ENCODE data around the gene GABRA4. TPM values are rescaled to one million over a fixed set of nuclear protein-coding genes. Genes with fewer than 3 reads are reported as not detected.
A peak's percentile ranks its signal among the peaks of the same experiment; 100 is the strongest.

The GABRA4 gene
- total and polyA plus RNA-seq, 10 donors = under 0.01 to 0.10 (median 0.04) TPM; not detected in 6

- intact Hi-C loops (cut with DNase I; ENCODE audit: low total_unique reads) = no loop called here
Observed at GRCh38 chr4:47031751-47032404, 38.5 kb upstream of the GABRA4 start.

DNA sequence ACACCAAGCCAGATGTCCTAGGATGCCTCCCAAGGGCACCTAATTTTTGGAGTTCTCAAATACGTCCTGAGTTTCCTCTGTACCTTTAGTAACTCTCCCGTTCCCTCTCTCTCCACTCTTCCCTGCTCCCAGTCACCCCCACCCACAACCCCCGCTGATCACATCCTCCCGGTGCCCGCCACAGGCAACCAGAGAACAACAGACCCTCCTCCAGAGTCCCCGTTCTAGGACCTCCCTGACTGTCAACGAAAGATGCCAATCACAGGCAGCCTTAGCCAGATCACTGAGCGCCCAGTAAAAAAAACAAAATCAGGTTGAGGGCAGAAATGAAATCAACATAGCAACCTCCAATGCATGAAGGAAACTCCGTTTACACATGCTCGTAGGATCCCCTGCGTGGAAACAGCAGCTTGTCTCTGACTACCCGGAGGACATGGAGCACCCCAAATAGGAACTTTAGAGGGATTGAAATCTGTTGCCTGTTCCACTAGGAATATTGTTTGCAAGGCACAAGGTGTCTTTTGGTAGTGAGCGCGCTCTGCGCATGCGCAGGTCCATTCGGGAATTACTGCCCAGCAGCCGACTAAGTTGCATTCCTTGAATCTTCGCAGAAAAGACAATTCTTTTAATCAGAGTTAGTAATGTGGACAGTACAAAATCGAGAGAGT, 37.8 kb upstream of the GABRA4 start, which contains the start of gene GABRB1:
TSS of gene GABRB1 (plus strand) at position 557 of the 668 bp plus-strand sequence.
- no peaks in the 10 kb centered on the region for H3K36me3 ChIP-seq
- H3K4me1 ChIP-seq = peaks cover 0 to 23% (median 16%) of the 10 kb centered on the region in 6 donors
- no peaks in the 10 kb centered on the region for H3K9me3 ChIP-seq
- DNase-seq = no peak
- H3K27ac ChIP-seq = no peak within 1 kb of the TSS
- TF ChIP-seq POLR2A (IDR thresholded peaks at IDR 0.05) (no peak), CTCF (IDR thresholded peaks at IDR 0.05 in 8 of 11, conservative IDR thresholded peaks at IDR 0.05 in 3 of 11) (no peak), POLR2AphosphoS5 (IDR thresholded peaks at IDR 0.05) (no peak)
- intact Hi-C loops (cut with DNase I; ENCODE audit: low total_unique reads) = no loop called here
- peak within 1 kb of the TSS; percentile 18 to 66 (median 32) for H3K4me3 ChIP-seq
- 6 to 14% (median 7%) methylated on average over 20 of the region's 20 CpGs for WGBS, 5 donors
- H3K27me3 ChIP-seq (replicated peaks in 1 of 7) = peaks cover 0 to 53% (median 28%) of the 10 kb centered on the region in 7 donors

More at GRCh38 chr4:47031751-47032404, 38.5 kb upstream of the GABRA4 start:
- peak overlapping the region; percentile 18 to 66 (median 32) for H3K4me3 ChIP-seq
- DNase-seq = no peak
- no peaks in the 10 kb centered on the region for H3K36me3 ChIP-seq
- no peaks in the 10 kb centered on the region for H3K9me3 ChIP-seq
- 1 to 4% (median 2%) methylated on average over 18 to 19 of the region's 19 CpGs for WGBS, 5 donors
- TF ChIP-seq POLR2AphosphoS5 (IDR thresholded peaks at IDR 0.05) (no peak), CTCF (IDR thresholded peaks at IDR 0.05 in 8 of 11, conservative IDR thresholded peaks at IDR 0.05 in 3 of 11) (no peak), POLR2A (IDR thresholded peaks at IDR 0.05) (no peak)
- H3K4me1 ChIP-seq = peaks cover 0 to 23% (median 16%) of the 10 kb centered on the region in 6 donors
- H3K27me3 ChIP-seq (replicated peaks in 1 of 7) = peaks cover 0 to 53% (median 28%) of the 10 kb centered on the region in 7 donors
- no peak overlapping the region for H3K27ac ChIP-seq

DNA sequence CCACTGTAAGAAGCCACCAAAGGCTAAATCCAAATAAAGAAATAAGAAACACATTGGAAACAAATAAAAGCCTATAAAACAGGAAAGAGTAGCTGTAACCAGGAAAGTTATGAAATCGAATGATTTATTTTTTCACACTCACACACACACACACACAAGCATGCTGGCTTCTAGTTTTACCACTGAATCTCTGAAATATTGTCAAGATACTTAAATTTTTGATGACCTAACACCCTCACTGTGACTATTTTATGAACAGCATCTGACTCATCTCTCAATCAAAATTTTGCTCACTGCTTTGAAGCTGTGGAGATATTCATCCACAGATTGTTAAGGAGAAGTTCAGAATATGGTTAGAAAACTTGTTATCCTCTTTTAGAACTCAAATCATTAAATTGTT, 24.1 kb upstream of the GABRA4 start:
- 55 to 75% (median 70%) methylated on average over 1 of the region's 1 CpG for whole genome bisulfite sequencing, 5 donors
- Histone ChIP-seq H3K4me1 (no peaks in the 10 kb centered on the region), H3K36me3 (no peaks in the 10 kb centered on the region), H3K4me3 (no peak overlapping the region), H3K27me3 (replicated peaks in 1 of 7) (no peaks in the 10 kb centered on the region), H3K27ac (no peak overlapping the region), H3K9me3 (no peaks in the 10 kb centered on the region)
- intact Hi-C loops (cut with DNase I; ENCODE audit: low total_unique reads) = no loop called here
- no peak for DNase-seq
- TF ChIP-seq POLR2AphosphoS5 (IDR thresholded peaks at IDR 0.05) = no peak
- no peak for TF ChIP-seq CTCF (IDR thresholded peaks at IDR 0.05 in 8 of 11, conservative IDR thresholded peaks at IDR 0.05 in 3 of 11)
- no peak for TF ChIP-seq POLR2A (IDR thresholded peaks at IDR 0.05)

DNA sequence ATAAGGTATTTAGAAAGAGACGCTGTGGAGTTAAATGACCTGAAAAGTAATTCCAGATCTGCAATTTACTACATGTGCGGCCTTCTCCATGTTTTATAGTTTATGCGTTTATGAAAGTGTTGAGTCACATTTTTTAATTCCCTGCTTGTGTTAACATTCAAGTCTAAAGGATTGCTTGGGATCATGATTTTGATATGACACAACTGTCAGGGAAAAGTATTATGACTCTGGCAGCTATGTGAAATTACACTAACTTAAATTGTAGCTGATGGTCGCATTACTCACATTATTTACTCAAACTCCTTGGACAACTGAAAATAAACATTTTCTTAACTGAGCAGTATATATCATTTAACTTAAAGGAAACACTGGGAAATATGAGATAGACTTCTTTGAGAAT, 23.7 kb upstream of the GABRA4 start:
- DNase-seq = no peak
- Histone ChIP-seq H3K9me3 (no peaks in the 10 kb centered on the region), H3K27ac (no peak overlapping the region), H3K27me3 (replicated peaks in 1 of 7) (no peaks in the 10 kb centered on the region), H3K4me1 (no peaks in the 10 kb centered on the region), H3K36me3 (no peaks in the 10 kb centered on the region), H3K4me3 (no peak overlapping the region)
- 71 to 91% (median 87%) methylated on average over 4 of the region's 4 CpGs for WGBS, 5 donors
- no peak for TF ChIP-seq CTCF (IDR thresholded peaks at IDR 0.05 in 8 of 11, conservative IDR thresholded peaks at IDR 0.05 in 3 of 11)
- TF ChIP-seq POLR2A (IDR thresholded peaks at IDR 0.05) = no peak
- no peak for TF ChIP-seq POLR2AphosphoS5 (IDR thresholded peaks at IDR 0.05)
- intact Hi-C loops (cut with DNase I; ENCODE audit: low total_unique reads) = no loop called here
